HG02642 (cell line): ENCODE results near the gene PEF1.

Experiments used
- ATAC-seq: cut with Tn5 transposase; IDR thresholded peaks from one replicate; pipeline ENCODE4 v1.9.1; 2021; ENCODE audit warnings: mild to moderate bottlenecking; ENCODE audit not compliant: unreplicated experiment, poor library complexity

Gene PEF1

GRCh38 chr1:31657020-31657804 lies 12.5 kb upstream of the PEF1 start:
- no peak for ATAC-seq

GRCh38 chr1:31655756-31656155 lies 11.1 kb upstream of the PEF1 start:
- ATAC-seq = no peak

GRCh38 chr1:31655104-31655503 lies 10.4 kb upstream of the PEF1 start:
- ATAC-seq = no peak

- ATAC-seq = no peak
These were observed 9.7 kb upstream of the PEF1 start for GRCh38 chr1:31654474-31654776.

GRCh38 chr1:31653717-31654473 lies 9.2 kb upstream of the PEF1 start:
- no peak for ATAC-seq

GRCh38 chr1:31652891-31653499 lies 8.3 kb upstream of the PEF1 start:
- ATAC-seq = no peak

- no peak for ATAC-seq
These were observed 7.1 kb upstream of the PEF1 start for GRCh38 chr1:31651766-31652165.

GRCh38 chr1:31651089-31651420 lies 6.4 kb upstream of the PEF1 start:
- no peak for ATAC-seq

GRCh38 chr1:31650161-31651088 lies 5.7 kb upstream of the PEF1 start:
- no peak for ATAC-seq

DNA sequence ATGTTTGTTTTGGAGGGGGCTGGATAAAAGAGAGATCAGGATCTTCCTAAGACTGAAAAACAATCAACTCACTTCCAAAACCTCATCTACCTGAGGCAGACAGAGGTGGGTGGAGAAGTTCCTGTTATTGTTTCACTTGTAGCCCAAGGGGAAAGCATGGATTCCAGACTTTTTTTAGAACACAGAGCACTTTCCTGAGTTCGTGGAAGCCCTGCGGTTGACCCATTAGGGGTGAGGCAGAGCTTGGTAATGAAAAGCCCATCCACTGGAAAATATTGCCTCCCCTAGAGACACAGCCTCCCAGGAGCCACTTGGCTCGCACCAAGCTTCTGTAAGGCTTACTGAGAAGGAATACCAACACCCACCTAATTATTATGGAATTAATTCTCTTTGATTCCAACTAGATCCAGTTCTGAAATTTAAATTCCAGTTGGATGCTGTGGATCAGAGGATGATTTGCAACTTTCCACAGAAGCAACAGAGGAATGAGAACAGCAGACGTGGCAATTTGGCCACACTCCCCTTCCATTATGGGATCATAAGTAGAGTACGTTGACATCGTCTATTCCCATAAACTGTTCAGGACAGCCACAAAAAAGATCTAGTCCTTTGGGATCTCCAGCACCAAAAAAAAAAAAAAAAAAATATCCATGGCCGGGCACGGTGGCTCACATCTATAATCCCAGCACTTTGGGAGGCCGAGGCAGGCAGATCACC lies 4.1 kb upstream of the PEF1 start:
- ATAC-seq = no peak

- ATAC-seq = no peak
These were observed 3.5 kb upstream of the PEF1 start for GRCh38 chr1:31648190-31648589.

DNA sequence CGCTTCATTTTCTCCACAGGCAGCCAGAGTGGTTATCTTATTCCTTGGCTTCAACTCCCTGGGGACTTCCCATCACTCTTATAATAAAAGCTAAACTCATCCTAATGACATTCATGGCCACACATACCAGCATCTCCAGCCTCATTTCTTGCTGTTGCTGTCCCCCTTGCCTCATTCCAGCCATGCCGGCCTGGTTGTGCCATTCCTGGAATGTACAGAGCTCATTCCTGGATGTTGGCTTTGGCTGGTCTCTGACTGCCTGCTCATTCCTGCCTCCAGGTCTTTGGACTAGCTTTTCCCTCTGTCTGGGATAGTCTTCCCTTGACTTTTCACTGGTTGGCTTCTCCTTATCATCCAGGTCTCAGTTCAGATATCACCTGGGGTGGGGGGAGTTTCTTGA lies 2.4 kb upstream of the PEF1 start:
- no peak for ATAC-seq

GRCh38 chr1:31646259-31646960 lies 1.7 kb upstream of the PEF1 start:
- no peak for ATAC-seq

DNA sequence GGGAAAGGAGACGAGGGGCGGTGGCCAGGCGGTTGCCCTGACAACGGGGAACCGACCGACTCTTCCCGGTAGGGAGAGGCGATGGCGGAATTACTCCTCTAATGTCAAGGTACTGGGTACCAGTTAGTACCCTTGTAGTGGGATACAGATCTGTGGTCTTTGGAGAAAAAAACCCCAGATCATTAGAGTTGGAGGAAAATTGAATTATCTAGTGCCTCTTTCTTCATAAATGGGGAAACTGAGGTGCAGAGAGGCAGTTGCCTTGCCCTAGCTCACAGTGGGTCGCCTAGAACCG lies 545 bp upstream of the PEF1 start:
- ATAC-seq = no peak

DNA sequence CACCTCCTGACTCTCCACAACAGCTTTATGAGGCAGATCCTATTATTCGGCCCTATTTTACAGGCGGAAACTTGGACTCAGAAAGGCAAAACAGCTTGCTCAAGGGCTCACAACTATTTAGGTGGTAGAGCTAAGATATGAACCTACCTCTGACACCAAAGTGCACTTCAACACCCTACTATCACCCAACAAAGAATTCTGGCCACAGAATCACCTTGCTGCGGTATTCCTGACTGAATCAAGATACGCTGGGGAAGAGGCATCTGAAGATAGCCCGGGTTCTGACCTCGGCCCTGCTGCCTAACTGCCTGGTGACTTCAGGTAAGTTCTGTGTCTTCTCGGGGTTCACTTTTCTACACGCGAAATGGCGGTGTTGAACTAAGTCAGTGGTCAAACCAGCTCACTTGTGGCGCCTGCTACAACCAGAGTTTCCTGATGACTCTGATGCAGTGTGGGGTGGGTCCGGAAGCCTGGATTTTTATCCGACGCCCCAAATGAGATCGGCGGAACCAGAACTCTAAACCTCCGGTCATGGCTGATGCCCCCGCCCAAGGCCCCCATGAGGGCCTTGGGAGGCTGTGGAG lies 608 bp downstream of the PEF1 start:
- no peak for ATAC-seq

- ATAC-seq = no peak
These were observed 1.8 kb downstream of the PEF1 start for GRCh38 chr1:31642897-31643296.

GRCh38 chr1:31642366-31642765 lies 2.3 kb downstream of the PEF1 start:
- ATAC-seq = no peak

- no peak for ATAC-seq
These were observed 3.7 kb downstream of the PEF1 start for GRCh38 chr1:31640964-31641363.

- ATAC-seq = no peak
These were observed 4.5 kb downstream of the PEF1 start for GRCh38 chr1:31640179-31640578.
